NCI-H2196 treated with DMSO at 0.1 percent for 48 hours (cell line): Measurements from ENCODE around the gene THBS2.
"Not testable (repeated sequence)": the region's sequence is repeated elsewhere in the genome, so short reads cannot be mapped to it uniquely, and the experiment has no call there.

Source experiments
- DNase-seq: peaks from one replicate; lab custom pipeline; 2025; ENCODE audit not compliant: unreplicated experiment; lab: John Stamatoyannopoulos, UW

THBS2 gene

DNA sequence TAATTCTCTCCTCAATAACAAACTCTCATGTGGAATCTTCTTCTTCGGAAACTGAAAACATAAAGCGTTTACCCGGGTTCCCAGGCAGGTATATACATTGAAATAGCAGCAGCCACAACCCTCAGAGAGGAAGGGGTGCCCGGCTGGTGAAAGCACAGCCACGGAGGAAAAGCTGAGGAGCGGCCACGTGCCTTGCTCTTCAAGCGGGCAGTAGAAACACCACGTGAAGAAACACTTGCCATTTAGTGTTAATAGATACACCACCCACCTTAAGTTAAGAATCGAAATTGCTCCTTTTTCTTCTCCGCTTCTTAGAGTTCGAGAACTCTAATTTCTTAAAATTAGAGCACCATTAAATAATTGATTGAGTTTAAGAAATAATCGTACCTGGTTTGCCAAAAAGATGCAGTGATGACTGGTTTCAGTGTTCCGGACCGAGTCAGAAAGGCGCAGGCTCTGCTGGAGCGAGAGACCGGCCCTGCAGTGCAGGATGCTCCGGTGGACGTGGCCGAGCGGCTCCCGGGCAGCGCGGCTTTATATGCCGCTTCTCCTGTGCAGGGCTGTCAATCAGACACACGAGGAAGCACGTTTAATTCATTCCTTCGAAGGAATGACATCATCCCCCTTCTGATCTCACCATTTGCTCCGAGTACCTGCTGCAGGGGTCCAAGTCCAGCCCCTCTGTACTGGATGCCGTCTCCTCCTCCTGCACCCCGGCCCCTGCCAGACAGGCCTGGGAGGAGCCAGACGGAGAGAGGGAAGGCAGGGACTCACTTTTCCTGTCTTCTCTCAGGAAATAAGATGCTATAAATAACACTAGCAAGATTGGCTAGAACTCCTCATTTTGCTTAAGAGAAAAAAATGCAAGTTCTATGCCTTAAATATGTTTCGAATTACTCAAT lies at the start of gene THBS2:
TSS of gene THBS2 (minus strand) at position 510 of the 902 bp plus-strand sequence. CDS start 3,062 bp downstream, outside the sequence.
- no peak for DNase-seq

DNA sequence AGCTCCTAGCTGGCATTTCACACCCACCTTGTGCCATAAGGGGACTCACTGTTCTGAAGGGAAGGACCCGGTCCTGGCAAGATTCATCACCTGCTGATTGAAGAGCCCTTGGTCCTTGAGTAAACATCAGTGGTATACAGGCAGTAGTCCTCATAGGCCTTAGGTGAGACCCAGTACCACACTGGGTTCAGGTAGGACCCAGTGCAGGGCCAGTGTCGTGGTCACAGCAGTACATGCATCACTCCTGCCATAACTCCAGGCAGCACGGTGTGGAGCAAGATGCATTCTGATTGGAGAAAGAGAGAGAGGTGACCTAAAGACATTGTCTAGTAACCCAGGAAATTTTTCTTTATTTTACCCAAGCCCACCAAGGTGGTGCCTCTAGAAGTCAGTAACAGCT lies 49.1 kb upstream of the THBS2 start:
- DNase-seq, result no peak

DNA sequence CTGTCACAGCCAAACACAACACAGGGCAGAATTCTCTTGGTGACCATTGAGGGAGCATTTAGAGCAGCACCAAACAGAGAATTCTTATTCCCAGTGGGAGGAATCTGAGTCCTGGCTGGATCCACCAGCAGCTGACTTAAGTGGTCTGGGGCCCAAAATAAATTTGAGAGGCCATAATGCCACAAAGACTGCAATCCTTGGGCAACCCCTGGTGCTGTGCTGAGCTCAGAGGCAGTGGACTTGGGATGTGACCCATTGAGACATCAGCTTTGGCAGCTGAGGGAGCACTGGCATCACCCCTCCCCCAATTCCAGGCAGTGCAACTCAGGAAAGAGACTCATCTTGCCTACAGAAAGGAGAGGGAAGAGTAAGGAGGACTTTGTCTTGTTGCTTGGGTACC lies 48.6 kb upstream of the THBS2 start:
- DNase-seq, result no peak

GRCh38 chr6:169300916-169301315 lies 47.3 kb upstream of the THBS2 start:
- DNase-seq, result no peak

DNA sequence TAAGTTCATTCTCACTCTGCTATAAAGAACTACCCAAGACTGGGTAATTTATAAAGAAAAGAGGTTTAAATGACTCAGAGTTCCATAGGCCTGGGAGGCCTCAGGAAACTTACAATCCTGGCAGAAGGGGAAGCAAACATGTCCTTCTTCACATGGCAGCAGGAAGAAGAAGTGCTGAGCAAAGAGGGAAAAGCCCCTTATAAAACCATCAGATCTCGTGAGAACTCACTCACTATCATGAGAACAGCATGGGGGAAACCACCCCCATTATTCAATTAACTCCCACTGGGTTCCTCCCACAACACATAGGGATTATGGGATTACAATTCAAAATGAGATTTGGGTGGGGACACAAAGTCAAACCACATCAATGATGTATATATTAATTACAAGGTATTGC lies 45.0 kb upstream of the THBS2 start:
- not testable (repeated sequence) for DNase-seq

GRCh38 chr6:169296622-169297021 lies 43.0 kb upstream of the THBS2 start:
- DNase-seq, result no peak

DNA sequence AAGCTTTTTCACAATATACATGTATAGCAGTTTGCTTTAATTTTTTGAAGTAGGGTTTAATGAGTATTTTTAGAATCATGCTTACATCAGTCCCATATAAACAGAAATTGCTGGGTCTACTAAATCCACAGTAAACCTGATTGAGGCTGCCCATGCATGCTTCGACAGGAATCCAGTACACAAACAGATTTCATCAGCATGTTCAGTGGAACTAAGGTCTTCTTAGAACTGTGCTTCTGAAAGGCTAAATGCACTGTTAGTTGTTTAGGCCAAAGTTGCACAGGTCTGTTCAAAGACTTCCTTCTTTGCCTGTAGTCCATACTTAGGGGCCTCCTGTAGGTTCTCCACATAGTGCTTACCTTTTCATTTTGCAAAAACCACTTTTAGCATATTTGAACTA lies 42.5 kb upstream of the THBS2 start:
- no peak for DNase-seq

GRCh38 chr6:169293196-169293595 lies 39.5 kb upstream of the THBS2 start:
- DNase-seq, result no peak

DNA sequence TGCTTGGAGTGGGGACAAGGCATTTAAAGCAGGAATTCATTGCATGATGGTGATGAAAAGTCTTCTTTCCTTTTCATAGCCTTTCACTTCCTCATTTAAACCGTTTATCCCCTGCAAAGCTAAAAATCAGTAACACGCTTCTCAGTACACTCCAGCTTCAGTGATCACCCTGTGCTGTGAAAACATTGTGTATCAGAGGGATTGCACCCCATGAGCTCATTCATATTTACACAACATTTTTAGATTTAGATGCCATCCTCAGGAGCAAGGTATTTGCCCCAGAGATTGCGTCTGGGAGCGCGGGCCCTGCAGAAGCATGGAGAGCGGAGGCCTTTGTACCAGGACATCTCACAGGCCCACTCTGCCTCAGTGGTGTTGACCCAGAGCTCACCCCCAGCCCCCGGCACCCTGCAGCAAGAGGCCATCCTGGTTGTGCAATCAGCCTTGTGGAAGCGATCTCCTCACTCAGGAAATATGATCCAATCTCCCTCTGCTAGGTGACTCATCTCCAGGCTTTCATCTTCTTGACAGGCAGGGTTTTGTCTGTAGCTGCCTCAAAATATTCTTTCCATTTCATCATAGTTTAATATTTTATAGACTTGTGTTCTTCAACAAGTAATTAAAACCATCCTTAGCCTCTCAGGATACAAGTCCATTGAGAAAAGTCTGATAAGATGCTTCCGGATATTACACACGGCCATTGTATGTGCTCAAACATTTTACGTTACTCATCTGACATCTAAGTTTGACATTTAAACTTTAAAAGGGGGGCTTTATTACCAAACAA lies 38.9 kb upstream of the THBS2 start:
- DNase-seq, result no peak

- DNase-seq, result no peak
Measured at GRCh38 chr6:169291646-169292337, 38.1 kb upstream of the THBS2 start.

- no peak for DNase-seq
Measured at GRCh38 chr6:169291148-169291547, 37.5 kb upstream of the THBS2 start.

GRCh38 chr6:169289619-169290339 lies 36.1 kb upstream of the THBS2 start:
- no peak for DNase-seq

DNA sequence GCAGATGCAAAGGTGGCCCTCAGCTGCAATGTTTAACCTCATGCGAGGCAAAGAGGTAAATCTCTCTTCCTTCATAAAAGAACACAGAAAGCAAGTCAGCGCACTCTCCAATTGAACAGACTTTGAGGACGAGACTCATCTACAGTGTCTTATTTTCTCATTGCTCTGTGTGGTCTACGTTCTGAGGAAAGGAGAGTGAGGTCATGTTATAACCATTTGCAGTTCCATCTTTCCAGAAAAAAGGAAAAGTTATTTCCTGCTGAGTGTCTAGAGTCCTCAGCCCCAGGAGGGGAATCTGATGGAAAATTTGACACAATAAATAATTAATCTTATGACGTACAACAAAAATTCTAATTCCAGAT lies 35.6 kb upstream of the THBS2 start:
- no peak for DNase-seq

GRCh38 chr6:169288591-169288990 lies 34.9 kb upstream of the THBS2 start:
- DNase-seq, result no peak

DNA sequence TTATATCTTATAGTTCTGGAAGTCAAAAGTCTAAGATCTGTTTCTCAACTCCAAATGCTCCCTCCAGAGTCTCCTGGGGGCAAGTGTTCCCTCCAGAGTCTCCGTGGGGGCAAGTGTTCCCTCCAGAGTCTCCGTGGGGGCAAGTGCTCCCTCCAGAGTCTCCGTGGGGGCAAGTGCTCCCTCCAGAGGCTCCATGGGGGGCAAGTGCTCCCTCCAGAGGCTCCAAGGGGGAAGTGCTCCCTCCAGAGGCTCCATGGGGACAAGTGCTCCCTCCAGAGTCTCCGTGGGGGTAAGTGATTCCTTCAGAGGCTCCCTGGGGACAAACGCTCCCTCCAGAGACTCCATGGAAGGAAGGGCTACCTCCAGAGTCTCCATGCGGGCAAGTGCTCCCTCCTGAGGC lies 34.0 kb upstream of the THBS2 start:
- DNase-seq, result no peak

DNA sequence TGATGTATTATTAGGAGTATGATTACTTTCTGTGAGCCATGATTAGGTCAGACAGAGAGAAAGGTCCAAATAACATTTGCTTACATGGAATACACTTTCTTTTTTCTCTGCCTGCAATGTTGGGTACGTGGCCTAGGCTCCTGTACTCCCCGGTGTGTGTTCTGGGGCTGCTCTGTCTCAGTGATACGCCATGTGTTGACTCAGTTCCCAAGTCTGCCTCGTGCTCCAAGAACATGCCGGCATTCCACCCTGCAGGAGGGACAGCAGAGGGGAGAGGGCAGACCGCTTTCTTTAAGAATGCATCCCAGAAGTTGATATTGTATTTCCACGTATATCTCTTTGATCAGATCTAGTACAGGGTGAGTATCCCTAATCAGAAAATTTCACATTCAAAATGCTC lies 33.3 kb upstream of the THBS2 start:
- DNase-seq, result no peak

DNA sequence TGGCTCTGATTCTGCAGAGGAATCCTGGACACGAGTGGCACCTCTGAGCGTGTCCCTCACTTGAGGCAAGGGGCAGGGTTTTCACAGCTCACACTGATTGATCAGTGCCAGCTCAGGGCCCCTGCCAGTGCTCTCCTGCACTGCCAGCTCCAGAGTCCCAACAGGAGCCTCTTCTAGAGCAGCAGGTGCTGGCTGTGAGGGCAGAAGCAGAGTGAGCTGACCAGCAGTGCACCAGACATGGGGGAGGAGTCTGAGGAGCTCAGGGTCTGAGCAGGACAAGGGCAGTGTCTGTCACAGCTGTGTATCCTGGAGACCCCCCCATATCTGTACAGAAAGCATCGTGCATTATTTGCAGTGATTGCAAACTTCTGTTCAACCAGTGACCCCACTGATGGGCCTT lies 31.5 kb upstream of the THBS2 start:
- no peak for DNase-seq

DNA sequence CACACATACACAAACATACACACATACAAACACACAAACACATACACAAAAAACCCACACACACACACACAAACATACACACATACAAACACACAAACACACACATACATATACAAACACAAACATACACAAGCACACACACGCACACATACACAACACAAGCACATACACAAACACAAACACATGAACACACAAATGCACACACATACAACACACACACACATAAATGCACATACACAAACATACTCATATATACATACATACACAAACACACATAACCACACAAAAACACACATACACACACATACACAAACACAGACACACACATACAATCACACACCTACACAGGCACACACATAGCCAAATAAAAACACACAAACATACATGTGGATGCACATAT lies 30.3 kb upstream of the THBS2 start:
- no peak for DNase-seq

- DNase-seq, result no peak
Measured at GRCh38 chr6:169282043-169282442, 28.4 kb upstream of the THBS2 start.

DNA sequence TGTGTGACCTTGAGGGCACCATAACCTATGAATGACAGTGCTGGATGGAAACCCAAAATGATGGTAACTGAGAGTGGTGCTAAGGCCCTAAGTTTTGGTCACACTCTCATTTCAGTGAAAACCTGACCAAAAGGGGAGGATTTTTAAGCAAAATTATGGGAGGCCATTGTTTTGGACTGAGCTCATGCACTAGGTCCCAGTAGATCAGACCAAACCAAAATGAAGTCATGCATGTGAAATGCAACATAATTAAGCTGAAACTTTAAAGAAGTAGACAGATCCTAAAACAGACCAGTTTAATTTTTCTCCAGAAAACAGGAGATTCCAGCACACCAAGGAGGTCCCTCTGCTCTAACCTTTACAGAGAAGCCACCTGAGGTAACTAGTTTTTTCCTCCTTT lies 24.0 kb upstream of the THBS2 start:
- DNase-seq, result no peak

- no peak for DNase-seq
Measured at GRCh38 chr6:169274781-169275180, 21.1 kb upstream of the THBS2 start.
